Measurements from ENCODE around the gene COMMD6.

DNA sequence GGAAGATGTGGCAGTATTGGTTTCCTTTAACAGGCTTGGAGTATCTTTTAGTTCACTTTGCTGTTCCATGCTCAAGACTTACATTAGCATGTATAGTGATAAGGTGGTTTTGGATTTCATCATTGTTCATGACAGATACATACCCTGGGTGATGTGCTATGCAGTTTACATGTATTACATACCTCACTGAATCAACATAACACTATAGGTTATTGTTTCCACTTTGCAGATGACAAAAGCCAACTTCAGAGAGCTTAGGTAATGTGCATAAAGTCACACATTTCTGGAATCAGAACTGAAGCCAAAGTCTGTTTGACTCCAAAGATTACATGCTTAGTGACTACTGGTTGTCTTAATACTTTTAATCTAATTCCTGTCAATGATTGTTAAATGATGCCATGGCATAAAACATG, 7.1 kb downstream of the COMMD6 start:
- TF ChIP-seq SUZ12 (IDR thresholded peaks at IDR 0.05; ENCODE audit: extremely low read depth, insufficient read depth, insufficient read length), result no peak
- no peak for TF ChIP-seq YY1 (IDR thresholded peaks at IDR 0.05; ENCODE audit: insufficient read depth, insufficient read length)

All from NT2/D1 (cell line).